GM12873 (cell line): ENCODE data around the gene SH2B2.
"Not testable (repeated sequence)": the region's sequence is repeated elsewhere in the genome, so short reads cannot be mapped to it uniquely, and the experiment has no call there.

Experiments
- CTCF ChIP-seq: IDR thresholded peaks from 2 replicates; pipeline ENCODE4 v1.5.1; 2012; ENCODE audit warnings: low read depth, mild to moderate bottlenecking, moderate library complexity, low read length, control low read depth; ENCODE audit not compliant: insufficient read depth; ENCODE audit errors: missing control alignments

Gene SH2B2

GRCh38 chr7:102321351-102322201, 34.9 kb downstream of the SH2B2 start:
- TF ChIP-seq CTCF, result no peak

DNA sequence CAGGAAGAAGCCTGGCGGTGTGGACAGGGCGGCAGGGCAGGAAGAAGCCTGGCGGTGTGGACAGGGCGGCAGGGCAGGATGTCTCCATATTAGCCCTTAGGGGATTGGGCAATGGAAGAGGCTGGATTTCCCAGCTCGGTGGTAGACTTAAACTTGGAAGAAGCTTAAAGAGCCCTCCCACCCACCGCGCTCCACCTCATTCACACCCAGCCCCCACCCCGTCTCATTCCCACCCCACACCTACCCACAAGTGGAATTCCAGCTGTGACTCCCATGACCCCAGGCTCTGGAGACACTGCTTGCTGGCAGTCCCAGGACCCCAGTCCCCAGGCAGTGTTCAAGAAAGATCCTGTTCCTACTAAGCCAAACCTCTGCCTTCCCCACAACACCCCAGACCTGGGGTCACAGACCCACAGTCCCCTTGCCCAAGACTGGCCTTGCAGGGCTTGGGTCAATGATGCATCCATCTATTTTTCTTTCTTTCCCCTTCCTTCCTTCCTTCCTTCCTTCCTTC, 35.6 kb downstream of the SH2B2 start:
- TF ChIP-seq CTCF, result no peak

DNA sequence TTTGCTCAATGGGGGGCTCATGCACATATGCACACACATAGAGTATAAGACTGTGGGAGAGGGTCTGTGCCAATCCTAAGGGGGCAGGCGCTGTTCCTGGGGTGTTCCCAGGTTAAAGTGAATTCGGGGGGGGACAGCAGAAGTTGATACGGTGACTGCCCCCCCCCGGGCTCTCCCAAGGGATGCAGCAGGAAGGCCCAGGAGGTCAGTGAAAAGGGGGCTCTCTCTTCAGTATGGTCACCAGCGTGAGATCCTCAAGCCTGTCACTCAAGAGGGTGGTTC, 37.2 kb downstream of the SH2B2 start:
- no peak for TF ChIP-seq CTCF

GRCh38 chr7:102326157-102326889, 39.7 kb downstream of the SH2B2 start:
- peak; percentile 6 for TF ChIP-seq CTCF

GRCh38 chr7:102356344-102356743, 69.7 kb downstream of the SH2B2 start, which contains the start of gene SPDYE6:
TSS of gene SPDYE6 (minus strand) at chr7:102356444. CDS start at chr7:102356023, 421 bp downstream.
- not testable (repeated sequence) for TF ChIP-seq CTCF

- peak; percentile 29 for TF ChIP-seq CTCF
Observed at GRCh38 chr7:102363549-102364393, 77.1 kb downstream of the SH2B2 start.
